ENCODE measurements around the gene LDLR.
"Not testable (repeated sequence)": the region's sequence is repeated elsewhere in the genome, so short reads cannot be mapped to it uniquely, and the experiment has no call there.

LDLR gene

GRCh38 chr19:11131471-11131870 is 42.2 kb downstream of the LDLR start:
- TF ChIP-seq CTCF (conservative IDR thresholded peaks at IDR 0.05; ENCODE audit: low read length): no peak

GRCh38 chr19:11136400-11137101 is 47.3 kb downstream of the LDLR start:
- DNase-seq (ENCODE audit: low read depth): no peak
- no peak for TF ChIP-seq CTCF (conservative IDR thresholded peaks at IDR 0.05; ENCODE audit: low read length)
- no peak overlapping the region for H3K4me3 ChIP-seq (ENCODE audit: low read length)

More at GRCh38 chr19:11131471-11131870, 42.2 kb downstream of the LDLR start:
- no peak for DNase-seq (ENCODE audit: low read depth)
- no peak overlapping the region for H3K4me3 ChIP-seq (ENCODE audit: low read length)

GRCh38 chr19:11137542-11138384 is 48.5 kb downstream of the LDLR start:
- DNase-seq (ENCODE audit: low read depth): peak; percentile 91
- H3K4me3 ChIP-seq (ENCODE audit: low read length): peak overlapping the region; percentile 46

GRCh38 chr19:11138601-11139300 is 49.5 kb downstream of the LDLR start:
- peak; percentile 13; the same call in 1 of the 2 replicates for TF ChIP-seq CTCF (conservative IDR thresholded peaks at IDR 0.05; ENCODE audit: low read length)
- DNase-seq (ENCODE audit: low read depth): peak; percentile 83
- H3K4me3 ChIP-seq (ENCODE audit: low read length): peak overlapping the region; percentile 46

More at GRCh38 chr19:11137542-11138384, 48.5 kb downstream of the LDLR start:
- TF ChIP-seq CTCF (conservative IDR thresholded peaks at IDR 0.05; ENCODE audit: low read length): peak; percentile 84

GRCh38 chr19:11140023-11140538 is 50.8 kb downstream of the LDLR start:
- not testable (repeated sequence) for H3K4me3 ChIP-seq (ENCODE audit: low read length); DNase-seq (ENCODE audit: low read depth)

GRCh38 chr19:11140896-11141295 is 51.6 kb downstream of the LDLR start:
- no peak overlapping the region for H3K4me3 ChIP-seq (ENCODE audit: low read length)
- no peak for TF ChIP-seq CTCF (conservative IDR thresholded peaks at IDR 0.05; ENCODE audit: low read length)
- no peak for DNase-seq (ENCODE audit: low read depth)

- DNase-seq (ENCODE audit: low read depth): no peak
- H3K4me3 ChIP-seq (ENCODE audit: low read length): no peak overlapping the region
- TF ChIP-seq CTCF (conservative IDR thresholded peaks at IDR 0.05; ENCODE audit: low read length): no peak
Observed at GRCh38 chr19:11141937-11142527, 52.8 kb downstream of the LDLR start.
